Ovary (tissue), 3 donors: Measurements from ENCODE around the gene KAT8.

Experiments used
- CTCF ChIP-seq, 3 donors: fragments of 450-650 bp in 2 of 3; fragments of 200-600 bp in 1 of 3; IDR thresholded peaks; one replicate each; pipeline versions ENCODE4 v1.5.1 to v1.8.0; 2016 to 2022; ENCODE audit warnings: antibody characterized with exemption in 3 of 3, mild to moderate bottlenecking in 1 of 3
- EP300 ChIP-seq: sonication (generic); formaldehyde crosslinking; IDR thresholded peaks from one replicate; pipeline ENCODE4 v1.6.1; 2017; ENCODE audit warnings: antibody characterized with exemption
- POLR2A ChIP-seq: fragments of 450-650 bp; IDR thresholded peaks from one replicate; pipeline ENCODE4 v1.6.1; 2017; ENCODE audit warnings: antibody characterized with exemption, mild to moderate bottlenecking, moderate library complexity
- donor health status: DM: no; HTN: no; CAD: no.

DNA sequence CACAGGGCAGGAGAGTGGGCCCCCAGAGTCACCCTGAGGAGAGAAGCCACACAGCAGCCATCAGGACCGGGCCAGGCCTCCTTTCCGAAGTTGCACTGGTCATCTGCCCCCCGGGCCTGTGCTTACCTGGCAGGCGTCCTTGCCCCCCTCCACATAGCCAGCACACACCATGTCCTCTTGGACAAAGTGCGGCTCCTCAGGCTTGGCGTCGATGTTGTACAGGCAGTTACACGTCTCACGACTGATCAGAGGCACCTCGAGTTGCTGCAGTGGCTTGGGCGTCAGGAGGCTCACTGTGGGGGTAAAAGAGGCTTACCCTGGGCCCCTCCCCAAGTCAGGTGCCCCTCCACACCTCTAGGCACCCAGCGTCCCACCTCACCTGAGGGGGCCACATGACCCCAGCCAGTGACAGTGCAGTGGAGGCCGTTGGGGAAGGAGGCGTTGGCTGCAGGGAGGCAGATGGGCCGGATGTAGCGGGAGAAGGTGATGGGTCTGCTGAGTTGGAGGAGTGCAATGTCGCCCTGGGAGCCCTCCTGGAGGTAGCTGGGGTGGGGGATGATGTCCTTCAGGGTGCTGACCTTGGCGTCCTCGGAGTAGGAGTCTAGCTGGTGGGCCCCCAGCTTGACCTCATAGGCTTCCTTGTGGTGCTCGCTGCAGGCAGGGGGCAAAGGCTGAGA is 15.0 kb downstream of the KAT8 start:
- TF ChIP-seq POLR2A (no peak), CTCF (IDR thresholded peaks at IDR 0.05) (no peak), EP300 (no peak)
